SK-N-SH treated with all-trans-retinoic acid at 6 μM for 48 hours (cell line): ENCODE measurements around the gene CADM1.

Experiments used
- ATAC-seq: fragments of 200-7000 bp; cut with Tn5 transposase; 3 replicates; pipeline ENCODE4 v1.9.1; 2020; ENCODE audit warnings: mild to moderate bottlenecking, moderate library complexity
- ARNTL ChIP-seq: fragments of 450-650 bp; formaldehyde crosslinking; IDR thresholded peaks from 2 replicates; pipeline ENCODE4 v1.5.0; 2020; ENCODE audit warnings: low read depth, mild to moderate bottlenecking, moderate library complexity, borderline replicate concordance
- BACH2 ChIP-seq: fragments of 250-450 bp; sonication (Bioruptor Pico); IDR thresholded peaks from 2 replicates; pipeline ENCODE4 v1.9.0; 2021; ENCODE audit warnings: mild to moderate bottlenecking, borderline replicate concordance
- CREB5 ChIP-seq: fragments of 250-450 bp; sonication (Bioruptor Pico); IDR thresholded peaks from 2 replicates; pipeline ENCODE4 v1.5.1; 2020; ENCODE audit warnings: low read depth, mild to moderate bottlenecking, moderate library complexity
- CSRNP3 ChIP-seq: fragments of 250-450 bp; sonication (Bioruptor Pico); IDR thresholded peaks from 2 replicates; pipeline ENCODE4 v1.5.1; 2021; ENCODE audit warnings: mild to moderate bottlenecking, moderate library complexity
- GLIS3 ChIP-seq: fragments of 250-450 bp; sonication (Bioruptor Pico); IDR thresholded peaks from 2 replicates; pipeline ENCODE4 v1.5.0; 2020; ENCODE audit warnings: mild to moderate bottlenecking, moderate library complexity
- OSR1 ChIP-seq: fragments of 250-450 bp; sonication (Bioruptor Pico); IDR thresholded peaks from 2 replicates; pipeline ENCODE4 v1.8.0; 2022; ENCODE audit warnings: moderate library complexity, mild to moderate bottlenecking, inconsistent platforms
- POU6F1 ChIP-seq: fragments of 250-450 bp; sonication (Bioruptor Pico); IDR thresholded peaks from 2 replicates; pipeline ENCODE4 v1.8.0; 2021; ENCODE audit warnings: low read depth, mild to moderate bottlenecking, moderate library complexity, borderline replicate concordance
- RARB ChIP-seq: fragments of 250-450 bp; sonication (Bioruptor Pico); IDR thresholded peaks from 2 replicates; pipeline ENCODE4 v1.8.0; 2021; ENCODE audit warnings: mild to moderate bottlenecking, moderate library complexity
- SNAI2 ChIP-seq: fragments of 250-450 bp; sonication (Bioruptor Pico); IDR thresholded peaks from 2 replicates; pipeline ENCODE4 v1.5.0; 2020; ENCODE audit warnings: mild to moderate bottlenecking, moderate library complexity
- TCF4 ChIP-seq: fragments of 250-450 bp; sonication (Bioruptor Pico); IDR thresholded peaks from 2 replicates; pipeline ENCODE4 v1.8.0; 2021; ENCODE audit warnings: mild to moderate bottlenecking, moderate library complexity, borderline replicate concordance
- TOX ChIP-seq: fragments of 250-450 bp; sonication (Bioruptor Pico); IDR thresholded peaks from 2 replicates; pipeline ENCODE4 v1.8.0; 2021; ENCODE audit warnings: mild to moderate bottlenecking, moderate library complexity, borderline replicate concordance
- TSHZ2 ChIP-seq: fragments of 250-450 bp; sonication (Bioruptor Pico); IDR thresholded peaks from 2 replicates; pipeline ENCODE4 v1.5.0; 2020; ENCODE audit warnings: mild to moderate bottlenecking, moderate library complexity
- ZC3H10 ChIP-seq: fragments of 250-450 bp; sonication (Bioruptor Pico); IDR thresholded peaks from 2 replicates; pipeline ENCODE4 v1.5.1; 2021; ENCODE audit warnings: mild to moderate bottlenecking, moderate library complexity
- ZFP3 ChIP-seq: fragments of 250-450 bp; sonication (Bioruptor Pico); IDR thresholded peaks from 2 replicates; pipeline ENCODE4 v1.5.0; 2020; ENCODE audit warnings: mild to moderate bottlenecking, moderate library complexity
- ZFP30 ChIP-seq: fragments of 450-650 bp; formaldehyde crosslinking; IDR thresholded peaks from 2 replicates; pipeline ENCODE4 v1.5.0; 2022; ENCODE audit warnings: mild to moderate bottlenecking, moderate library complexity
- ZNF565 ChIP-seq: fragments of 450-650 bp; formaldehyde crosslinking; conservative IDR thresholded peaks from 2 replicates; pipeline ENCODE4 v1.5.0; 2020; ENCODE audit warnings: low read depth, mild to moderate bottlenecking, moderate library complexity
- ZNF8 ChIP-seq: fragments of 450-650 bp; formaldehyde crosslinking; IDR thresholded peaks from 2 replicates; pipeline ENCODE4 v1.5.0; 2020; ENCODE audit warnings: mild to moderate bottlenecking, moderate library complexity

The CADM1 gene

GRCh38 chr11:115527534-115528125, 23.4 kb upstream of the CADM1 start:
- ATAC-seq: no peak
- TF ChIP-seq ZFP3 (CRISPR knock-in tag) (no peak), ZNF8 (CRISPR knock-in tag) (no peak), ZC3H10 (CRISPR knock-in tag) (no peak), ARNTL (CRISPR knock-in tag) (no peak), ZFP30 (no peak), OSR1 (CRISPR knock-in tag) (no peak), ZNF565 (CRISPR knock-in tag) (no peak), RARB (CRISPR knock-in tag) (no peak), TOX (CRISPR knock-in tag) (no peak), TSHZ2 (no peak), POU6F1 (CRISPR knock-in tag) (no peak), CSRNP3 (no peak)
- TF ChIP-seq, all 23 proteins: peak for 0

GRCh38 chr11:115525531-115526006, 21.4 kb upstream of the CADM1 start:
- no peak for ATAC-seq
- no peak for TF ChIP-seq BACH2 (CRISPR knock-in tag)
- no peak for TF ChIP-seq RARB (CRISPR knock-in tag)
- TF ChIP-seq TCF4 (CRISPR knock-in tag): no peak
- TF ChIP-seq ZNF565 (CRISPR knock-in tag): no peak
- TF ChIP-seq ZFP3 (CRISPR knock-in tag): no peak
- TF ChIP-seq POU6F1 (CRISPR knock-in tag): no peak
- TF ChIP-seq CREB5 (CRISPR knock-in tag): no peak
- TF ChIP-seq CSRNP3: no peak
- TF ChIP-seq GLIS3: no peak
- no peak for TF ChIP-seq OSR1 (CRISPR knock-in tag)
- TF ChIP-seq ZC3H10 (CRISPR knock-in tag): no peak

- ATAC-seq: no peak
- TF ChIP-seq TOX (CRISPR knock-in tag) (no peak), ZFP30 (no peak), RARB (CRISPR knock-in tag) (no peak), ZNF8 (CRISPR knock-in tag) (no peak), TSHZ2 (no peak), ZNF565 (CRISPR knock-in tag) (no peak), OSR1 (CRISPR knock-in tag) (no peak), ZC3H10 (CRISPR knock-in tag) (no peak), POU6F1 (CRISPR knock-in tag) (no peak), CSRNP3 (no peak), TCF4 (CRISPR knock-in tag) (no peak), SNAI2 (CRISPR knock-in tag) (no peak)
Observed at GRCh38 chr11:115524572-115524971, 20.4 kb upstream of the CADM1 start.
